ENCODE data around the gene XYLT1. TPM values are rescaled to one million over a fixed set of nuclear protein-coding genes. Genes with fewer than 3 reads are reported as not detected.

The XYLT1 gene
- total RNA-seq, 1 donor from 2014 or later: 0.23 TPM

- no peak overlapping the region for H3K4me3 ChIP-seq (ENCODE audit: low read depth, low read length)
- TF ChIP-seq, protein P1, sequence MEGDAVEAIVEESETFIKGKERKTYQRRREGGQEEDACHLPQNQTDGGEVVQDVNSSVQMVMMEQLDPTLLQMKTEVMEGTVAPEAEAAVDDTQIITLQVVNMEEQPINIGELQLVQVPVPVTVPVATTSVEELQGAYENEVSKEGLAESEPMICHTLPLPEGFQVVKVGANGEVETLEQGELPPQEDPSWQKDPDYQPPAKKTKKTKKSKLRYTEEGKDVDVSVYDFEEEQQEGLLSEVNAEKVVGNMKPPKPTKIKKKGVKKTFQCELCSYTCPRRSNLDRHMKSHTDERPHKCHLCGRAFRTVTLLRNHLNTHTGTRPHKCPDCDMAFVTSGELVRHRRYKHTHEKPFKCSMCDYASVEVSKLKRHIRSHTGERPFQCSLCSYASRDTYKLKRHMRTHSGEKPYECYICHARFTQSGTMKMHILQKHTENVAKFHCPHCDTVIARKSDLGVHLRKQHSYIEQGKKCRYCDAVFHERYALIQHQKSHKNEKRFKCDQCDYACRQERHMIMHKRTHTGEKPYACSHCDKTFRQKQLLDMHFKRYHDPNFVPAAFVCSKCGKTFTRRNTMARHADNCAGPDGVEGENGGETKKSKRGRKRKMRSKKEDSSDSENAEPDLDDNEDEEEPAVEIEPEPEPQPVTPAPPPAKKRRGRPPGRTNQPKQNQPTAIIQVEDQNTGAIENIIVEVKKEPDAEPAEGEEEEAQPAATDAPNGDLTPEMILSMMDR (conservative IDR thresholded peaks at IDR 0.05; ENCODE audit: low read depth, low read length): no peak
- no peak for DNase-seq (ENCODE audit: low read depth)
Measured at GRCh38 chr16:17160920-17161431, 309.8 kb downstream of the XYLT1 start.

DNA sequence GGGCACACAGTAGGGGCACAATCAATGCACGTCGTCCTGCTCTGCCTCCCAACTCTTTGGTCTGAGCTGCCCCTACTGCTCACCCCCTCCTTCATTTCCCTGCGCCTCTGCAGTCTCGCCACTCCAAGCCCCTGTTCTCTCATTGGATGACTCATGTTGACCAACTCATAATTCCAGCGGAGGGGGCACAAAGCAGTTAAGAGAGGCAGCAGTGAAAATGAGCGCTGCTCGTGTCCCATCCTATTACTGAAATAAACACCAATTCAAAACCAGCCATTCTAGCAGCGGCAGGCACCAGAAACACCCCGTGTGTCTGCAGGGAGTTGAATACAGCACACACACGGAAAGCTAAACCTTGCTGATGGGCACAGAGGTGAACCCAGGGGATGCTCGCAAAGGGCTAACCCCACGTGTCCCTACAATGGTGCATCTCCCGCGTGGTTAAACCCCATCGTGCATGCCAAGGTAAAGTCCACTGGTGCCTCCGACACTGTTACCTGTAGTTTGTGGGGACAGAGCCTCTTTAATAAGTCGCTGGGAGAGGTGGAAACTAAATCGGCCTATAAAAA lies 310.4 kb downstream of the XYLT1 start:
- no peak overlapping the region for H3K4me3 ChIP-seq (ENCODE audit: low read depth, low read length)
- TF ChIP-seq, protein P1 (conservative IDR thresholded peaks at IDR 0.05; ENCODE audit: low read depth, low read length): no peak

DNA sequence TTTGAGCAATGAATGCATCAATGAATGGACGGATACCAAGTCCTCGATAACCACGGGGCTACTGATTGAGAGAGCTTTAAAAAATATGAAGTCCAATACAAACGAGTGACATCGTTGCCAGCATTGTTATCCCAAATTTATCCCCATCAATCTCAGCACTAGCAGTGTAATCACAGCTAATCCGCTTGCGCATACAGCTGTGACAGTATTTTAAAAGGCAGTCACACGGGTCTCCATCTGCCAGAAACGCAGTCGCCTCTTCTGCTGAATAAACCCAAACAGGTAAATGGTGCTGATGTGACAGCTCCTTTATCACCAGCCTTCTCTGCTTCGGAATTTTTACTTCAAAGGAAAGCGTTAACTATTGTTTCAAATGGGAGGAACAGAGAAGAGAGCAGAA lies 311.1 kb downstream of the XYLT1 start:
- no peak for DNase-seq (ENCODE audit: low read depth)
- H3K4me3 ChIP-seq (ENCODE audit: low read depth, low read length): no peak overlapping the region
- TF ChIP-seq, protein P1 (conservative IDR thresholded peaks at IDR 0.05; ENCODE audit: low read depth, low read length): no peak

More for the DNA sequence above, 310.4 kb downstream of the XYLT1 start:
- no peak for DNase-seq (ENCODE audit: low read depth)

GRCh38 chr16:17155936-17156335 lies 314.8 kb downstream of the XYLT1 start:
- no peak for DNase-seq (ENCODE audit: low read depth)
- TF ChIP-seq, protein P1 (conservative IDR thresholded peaks at IDR 0.05; ENCODE audit: low read depth, low read length): no peak
- no peak overlapping the region for H3K4me3 ChIP-seq (ENCODE audit: low read depth, low read length)

DNA sequence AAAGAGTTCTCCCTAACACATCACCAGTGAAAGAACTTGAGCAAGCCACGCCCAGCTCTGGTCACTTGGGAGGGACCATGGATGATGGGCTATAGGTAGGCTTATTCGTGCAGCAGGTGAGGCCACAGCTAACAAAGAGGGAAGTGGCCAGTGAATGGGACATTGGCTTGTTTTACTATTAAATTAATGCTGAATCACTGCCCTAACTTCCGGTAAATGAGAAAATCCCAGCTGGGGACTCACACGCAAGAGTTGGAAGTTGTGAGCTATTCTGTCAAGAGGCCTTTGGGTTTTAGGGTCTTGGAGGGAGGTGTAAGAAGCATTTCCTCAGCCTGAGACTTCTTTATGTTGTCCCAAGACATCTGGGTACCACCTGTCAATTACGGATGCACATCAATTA lies 315.3 kb downstream of the XYLT1 start:
- TF ChIP-seq, protein P1 (conservative IDR thresholded peaks at IDR 0.05; ENCODE audit: low read depth, low read length): no peak
- no peak overlapping the region for H3K4me3 ChIP-seq (ENCODE audit: low read depth, low read length)
- no peak for DNase-seq (ENCODE audit: low read depth)

DNA sequence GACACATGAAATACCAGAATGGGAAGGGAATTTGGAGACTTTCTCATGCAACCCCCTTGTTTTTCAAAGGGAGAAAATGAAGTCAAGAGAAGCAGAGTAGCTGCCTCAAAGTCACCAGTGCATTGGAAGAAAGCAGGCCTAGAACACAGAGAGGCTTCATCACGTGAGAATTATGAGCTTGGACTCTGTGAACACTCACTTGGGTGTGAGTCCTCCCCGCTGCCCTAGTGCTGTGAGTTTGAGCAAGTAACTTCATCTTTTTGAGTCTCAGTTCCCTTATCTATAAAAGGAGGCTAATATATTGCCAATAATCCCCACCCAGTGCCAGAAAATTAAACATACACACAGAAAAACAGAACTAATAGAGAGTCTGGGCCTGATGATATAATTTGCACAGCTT lies 315.8 kb downstream of the XYLT1 start:
- no peak for DNase-seq (ENCODE audit: low read depth)
- no peak overlapping the region for H3K4me3 ChIP-seq (ENCODE audit: low read depth, low read length)
- TF ChIP-seq, protein P1 (conservative IDR thresholded peaks at IDR 0.05; ENCODE audit: low read depth, low read length): no peak

DNA sequence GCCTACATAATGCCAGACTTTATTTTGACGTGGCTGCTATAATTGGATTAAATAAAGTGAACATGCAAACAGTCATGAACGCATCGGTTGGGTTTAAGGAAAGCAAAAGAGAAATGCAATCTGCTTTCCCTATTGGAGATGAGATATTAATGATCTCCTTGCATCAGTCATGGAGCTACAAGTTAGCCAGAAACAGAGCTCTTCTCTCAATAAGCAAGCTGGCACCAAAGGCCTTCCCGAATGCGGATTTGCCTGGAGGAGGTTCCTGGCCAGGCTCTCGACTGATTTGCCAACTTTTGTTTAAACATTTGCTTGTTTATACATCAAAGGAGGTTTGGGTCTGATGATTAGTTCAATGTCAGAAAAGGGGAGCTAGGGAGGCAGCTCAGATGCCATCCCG lies 318.4 kb downstream of the XYLT1 start:
- DNase-seq (ENCODE audit: low read depth): no peak
- TF ChIP-seq, protein P1 (conservative IDR thresholded peaks at IDR 0.05; ENCODE audit: low read depth, low read length): no peak
- H3K4me3 ChIP-seq (ENCODE audit: low read depth, low read length): no peak overlapping the region
